Mammary epithelial cell (primary cell): Measurements from ENCODE around the gene MACROH2A1.

Experiments used
- EZH2 ChIP-seq: IDR thresholded peaks from 2 replicates; pipeline ENCODE4 v1.6.1; 2012; ENCODE audit warnings: low read length, inconsistent platforms, borderline replicate concordance
- TF ChIP-seq, protein P1 (sequence below), 2 donors: IDR thresholded peaks in 1 of 2; conservative IDR thresholded peaks in 1 of 2; 2 replicates each; pipeline ENCODE4 v1.5.1; 2011 to 2012; ENCODE audit warnings: inconsistent platforms in 2 of 2, low read length in 2 of 2, mild to moderate bottlenecking in 2 of 2, control low read depth in 1 of 2, low read depth in 1 of 2; ENCODE audit not compliant: insufficient read depth in 1 of 2; ENCODE audit errors: extremely low read depth in 1 of 2

GRCh38 chr5:135342551-135342875 lies 56.5 kb downstream of the MACROH2A1 start:
- TF ChIP-seq, protein P1, sequence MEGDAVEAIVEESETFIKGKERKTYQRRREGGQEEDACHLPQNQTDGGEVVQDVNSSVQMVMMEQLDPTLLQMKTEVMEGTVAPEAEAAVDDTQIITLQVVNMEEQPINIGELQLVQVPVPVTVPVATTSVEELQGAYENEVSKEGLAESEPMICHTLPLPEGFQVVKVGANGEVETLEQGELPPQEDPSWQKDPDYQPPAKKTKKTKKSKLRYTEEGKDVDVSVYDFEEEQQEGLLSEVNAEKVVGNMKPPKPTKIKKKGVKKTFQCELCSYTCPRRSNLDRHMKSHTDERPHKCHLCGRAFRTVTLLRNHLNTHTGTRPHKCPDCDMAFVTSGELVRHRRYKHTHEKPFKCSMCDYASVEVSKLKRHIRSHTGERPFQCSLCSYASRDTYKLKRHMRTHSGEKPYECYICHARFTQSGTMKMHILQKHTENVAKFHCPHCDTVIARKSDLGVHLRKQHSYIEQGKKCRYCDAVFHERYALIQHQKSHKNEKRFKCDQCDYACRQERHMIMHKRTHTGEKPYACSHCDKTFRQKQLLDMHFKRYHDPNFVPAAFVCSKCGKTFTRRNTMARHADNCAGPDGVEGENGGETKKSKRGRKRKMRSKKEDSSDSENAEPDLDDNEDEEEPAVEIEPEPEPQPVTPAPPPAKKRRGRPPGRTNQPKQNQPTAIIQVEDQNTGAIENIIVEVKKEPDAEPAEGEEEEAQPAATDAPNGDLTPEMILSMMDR (conservative IDR thresholded peaks at IDR 0.05 in 1 of 2, IDR thresholded peaks at IDR 0.05 in 1 of 2; ENCODE audit: extremely low read depth in 1 of 2, insufficient read depth in 1 of 2, low read depth in 1 of 2, low read length in 2 of 2): no peak
- no peak for TF ChIP-seq EZH2
